ENCODE data around the gene MAVS. TPM values are rescaled to one million over a fixed set of nuclear protein-coding genes. Genes with fewer than 3 reads are reported as not detected.

The MAVS gene
- total and polyA plus RNA-seq, 4 experiments from 2014 or later, result 1.2 to 49.3 (median 26.8) TPM

DNA sequence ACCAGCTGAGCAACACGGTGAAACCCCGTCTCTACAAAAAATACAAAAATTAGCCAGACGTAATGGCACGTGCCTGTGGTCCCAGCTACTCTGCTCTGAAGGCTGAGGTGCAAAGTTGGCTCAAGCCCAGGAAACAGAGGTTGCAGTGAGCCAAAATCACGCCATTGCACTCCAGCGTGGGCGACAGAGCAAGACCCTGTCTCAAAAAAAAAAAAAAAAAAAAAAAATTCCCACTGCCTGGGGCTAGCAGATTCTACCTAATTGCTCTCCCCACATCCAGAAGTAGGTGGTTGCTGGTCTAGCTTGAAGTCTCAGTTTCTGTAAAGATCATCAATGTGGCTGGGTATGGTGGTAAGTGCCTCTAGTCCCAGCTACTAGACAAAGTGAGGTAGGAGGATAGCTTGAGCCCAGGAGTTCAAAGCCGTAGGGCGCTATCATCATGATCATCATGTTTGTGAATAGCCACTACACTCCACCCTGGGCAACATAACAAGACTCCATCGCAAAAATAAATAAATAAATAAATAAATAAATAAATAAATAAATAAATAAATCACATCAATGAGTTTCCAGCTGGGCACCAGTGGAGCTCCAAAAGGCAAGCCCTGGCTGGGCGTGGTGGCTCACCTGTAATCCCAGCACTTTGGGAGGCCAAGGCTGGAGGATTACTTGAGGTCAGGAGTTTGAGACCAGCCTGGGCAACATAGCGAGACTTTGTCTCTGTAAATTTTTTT, 32.6 kb upstream of the MAVS start:
- Histone ChIP-seq H3K4me3 (ENCODE audit: low read length in 2 of 2) (no peak overlapping the region), H3K27ac (ENCODE audit: low read depth, low read length) (peak overlapping the region; percentile 89), H3K9me3 (ENCODE audit: control insufficient read depth in 1 of 2, low read length in 2 of 2) (no peaks in the 10 kb centered on the region), H3K27me3 (ENCODE audit: insufficient read depth, low read length) (no peaks in the 10 kb centered on the region), H3K4me1 (ENCODE audit: insufficient read depth, low read length) (peaks cover 85% of the 10 kb centered on the region), H3K36me3 (ENCODE audit: insufficient read depth, low read length) (no peaks in the 10 kb centered on the region)
- H3K36me3 Mint-ChIP-seq, result no peaks in the 10 kb centered on the region
- peak in 4 of 5 donors; percentile 38 to 68 (median 48) for DNase-seq
- H3K27ac Mint-ChIP-seq, result peak overlapping the region; percentile 94 to 100 (median 98)
- intact Hi-C loops (cut with micrococcal nuclease), result loop anchor here (5.0 kb wide), 1 partner anchor 767 kb away; the partner anchor contains the start of gene MRPS26
- no peaks in the 10 kb centered on the region for H3K27me3 Mint-ChIP-seq
- ChIA-PET CTCF (ENCODE audit: partially characterized antibody) (interaction anchor here (1.2 to 5.3 kb wide), 3 partner anchors 14 to 45 kb away, joined by 4 to 36 read pairs (median 4); partner anchors contain the start of gene CDC25B), POLR2A (ENCODE audit: partially characterized antibody) (interaction anchor here (0.9 to 7.0 kb wide), 6 partner anchors 9 to 177 kb away, joined by 3 to 97 read pairs (median 6); partner anchors contain the start of genes ADISSP and CENPB)
- peak overlapping the region in 7 of 8 donors; percentile 47 to 94 (median 70) for H3K4me3 Mint-ChIP-seq
- H3K4me1 Mint-ChIP-seq, result peaks cover 53 to 86% (median 70%) of the 10 kb centered on the region in 4 donors
- H3K9me3 Mint-ChIP-seq, result no peaks in the 10 kb centered on the region

DNA sequence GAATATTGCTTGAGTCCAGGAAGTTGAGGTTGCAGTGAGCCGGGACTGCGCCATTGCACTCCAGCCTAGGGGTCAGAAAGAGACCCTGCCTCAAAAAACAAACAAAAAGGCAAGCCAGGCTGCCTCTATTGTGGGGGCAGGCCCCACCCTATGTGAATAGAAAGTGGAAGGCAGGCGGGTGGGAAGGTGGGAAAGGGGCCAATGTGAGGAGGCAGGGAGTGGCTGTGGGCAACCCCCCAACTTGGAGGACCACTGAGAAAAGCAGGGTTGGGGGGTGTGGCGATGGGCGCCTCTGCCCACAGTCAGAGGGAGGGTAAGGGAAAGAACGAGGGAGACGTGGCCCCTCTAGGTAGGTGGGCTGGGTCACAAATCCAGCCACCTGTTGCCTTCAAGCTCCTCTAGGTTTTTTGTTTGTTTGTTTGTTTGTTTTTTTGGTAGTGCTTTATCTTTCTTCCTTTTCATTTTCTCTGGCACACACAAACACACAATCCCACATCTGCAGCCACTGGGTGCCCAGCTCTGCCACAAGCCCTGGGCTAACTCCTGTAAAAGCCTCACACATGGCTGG, 31.6 kb upstream of the MAVS start:
- Mint-ChIP-seq H3K27me3 (no peaks in the 10 kb centered on the region), H3K9me3 (no peaks in the 10 kb centered on the region), H3K4me1 (peaks cover 55 to 94% (median 77%) of the 10 kb centered on the region in 4 donors), H3K27ac (peak overlapping the region in 6 of 7 donors; percentile 88 to 97 (median 97)), H3K36me3 (no peaks in the 10 kb centered on the region), H3K4me3 (peak overlapping the region in 5 of 8 donors; percentile 22 to 88 (median 81))
- H3K27ac ChIP-seq (ENCODE audit: low read depth, low read length), result peak overlapping the region; percentile 23
- no peak overlapping the region for H3K4me3 ChIP-seq (ENCODE audit: low read length in 2 of 2)
- H3K9me3 ChIP-seq (ENCODE audit: control insufficient read depth in 1 of 2, low read length in 2 of 2), result no peaks in the 10 kb centered on the region
- intact Hi-C loops (cut with micrococcal nuclease), result loop anchor here (5.0 kb wide), 1 partner anchor 768 kb away; the partner anchor contains the start of gene MRPS26
- peaks cover 89% of the 10 kb centered on the region for H3K4me1 ChIP-seq (ENCODE audit: insufficient read depth, low read length)
- H3K27me3 ChIP-seq (ENCODE audit: insufficient read depth, low read length), result no peaks in the 10 kb centered on the region
- peak in 1 of 5 donors; percentile 47 for DNase-seq
- no peaks in the 10 kb centered on the region for H3K36me3 ChIP-seq (ENCODE audit: insufficient read depth, low read length)
- ChIA-PET POLR2A (ENCODE audit: partially characterized antibody) (interaction anchor here (0.6 to 7.0 kb wide), 3 partner anchors 10 to 47 kb away, joined by 3 to 97 read pairs (median 10); partner anchors contain the start of genes ADISSP and CENPB), CTCF (ENCODE audit: partially characterized antibody) (interaction anchor here (1.0 to 1.3 kb wide), 3 partner anchors 15 to 47 kb away, joined by 3 to 6 read pairs (median 5); partner anchors contain the start of genes ADISSP and CDC25B)

- CTCF ChIA-PET (ENCODE audit: partially characterized antibody), result interaction anchor here (0.7 to 1.3 kb wide), 7 partner anchors 16 to 65 kb away, joined by 3 to 6 read pairs (median 4); partner anchors contain the start of genes ADISSP and CDC25B
Observed at GRCh38 chr20:3815703-3816315, 30.8 kb upstream of the MAVS start.

DNA sequence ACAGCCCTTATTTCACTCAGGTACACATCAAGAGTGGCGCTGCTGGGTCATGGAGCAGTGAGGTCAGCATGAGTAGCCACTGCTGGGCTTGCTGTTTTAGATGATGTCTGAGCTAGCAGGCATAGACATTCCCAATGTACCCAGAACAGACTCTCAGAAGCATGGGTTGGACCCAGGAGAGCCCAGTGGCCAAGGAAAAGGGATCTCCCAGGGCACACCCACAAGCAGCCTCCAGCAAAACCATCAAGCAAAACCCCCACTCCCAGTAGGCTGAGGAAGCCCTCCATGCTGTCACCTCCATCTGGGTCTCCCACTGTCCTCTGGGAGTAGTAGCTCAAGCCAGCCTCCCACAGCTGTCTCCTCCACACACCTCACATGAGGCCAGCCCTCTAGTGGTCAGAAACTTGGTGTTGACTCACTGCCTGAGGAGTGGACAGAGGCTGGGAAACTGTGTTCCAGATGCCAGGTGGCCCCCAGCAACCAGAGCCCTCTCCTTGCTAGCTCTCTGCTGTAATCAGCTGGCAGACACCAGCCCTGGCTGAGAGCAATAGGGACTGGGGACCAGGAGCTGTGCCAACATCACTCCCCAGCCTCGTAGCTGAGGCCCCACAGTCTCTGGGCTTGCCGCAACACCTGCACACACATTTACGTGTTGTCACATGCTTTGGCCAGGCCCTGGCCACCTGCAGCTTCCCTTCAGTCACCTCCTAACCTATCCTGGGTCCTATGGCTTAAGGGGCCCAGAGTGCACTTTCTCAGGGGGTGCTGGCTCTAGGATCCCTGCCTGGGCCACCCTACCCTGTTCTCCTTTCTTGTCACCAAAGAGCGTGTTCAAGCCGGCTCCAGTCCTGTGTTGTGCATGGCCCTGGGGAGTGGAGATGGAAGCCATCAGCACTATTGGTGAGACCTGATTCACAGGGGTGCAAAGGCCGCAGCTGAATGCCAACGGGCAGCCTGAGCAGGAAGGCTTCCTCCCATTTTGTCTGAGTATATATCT, 28.2 kb upstream of the MAVS start:
- Mint-ChIP-seq H3K9me3 (no peaks in the 10 kb centered on the region), H3K4me3 (peak overlapping the region in 4 of 8 donors; percentile 38 to 78 (median 55)), H3K27me3 (no peaks in the 10 kb centered on the region), H3K36me3 (peaks cover 4 to 16% of the 10 kb centered on the region in 2 donors), H3K27ac (peak overlapping the region; percentile 52 to 99 (median 62)), H3K4me1 (peaks cover 35 to 80% (median 59%) of the 10 kb centered on the region in 4 donors)
- peaks cover 8% of the 10 kb centered on the region for H3K36me3 ChIP-seq (ENCODE audit: insufficient read depth, low read length)
- no peak for DNase-seq
- H3K4me3 ChIP-seq (ENCODE audit: low read length in 2 of 2), result no peak overlapping the region
- H3K27me3 ChIP-seq (ENCODE audit: insufficient read depth, low read length), result no peaks in the 10 kb centered on the region
- peaks cover 66% of the 10 kb centered on the region for H3K4me1 ChIP-seq (ENCODE audit: insufficient read depth, low read length)
- ChIA-PET CTCF (ENCODE audit: partially characterized antibody) (interaction anchor here (1.3 to 3.4 kb wide), 5 partner anchors 18 to 50 kb away, joined by 3 to 25 read pairs (median 5); partner anchors contain the start of genes ADISSP and CDC25B), POLR2A (ENCODE audit: partially characterized antibody) (interaction anchor here (0.6 to 6.1 kb wide), 7 partner anchors 14 to 267 kb away, joined by 3 to 180 read pairs (median 4); partner anchors contain the start of genes ADISSP, CENPB and SPEF1)
- no peaks in the 10 kb centered on the region for H3K9me3 ChIP-seq (ENCODE audit: control insufficient read depth in 1 of 2, low read length in 2 of 2)
- intact Hi-C loops (cut with micrococcal nuclease), result no loop called here
- H3K27ac ChIP-seq (ENCODE audit: low read depth, low read length), result no peak overlapping the region

More at GRCh38 chr20:3815703-3816315, 30.8 kb upstream of the MAVS start:
- Mint-ChIP-seq H3K27ac (peak overlapping the region; percentile 90 to 97 (median 97)), H3K4me1 (peaks cover 51 to 93% (median 72%) of the 10 kb centered on the region in 4 donors), H3K9me3 (no peaks in the 10 kb centered on the region), H3K36me3 (peaks cover 0 to 4% of the 10 kb centered on the region in 2 donors), H3K4me3 (peak overlapping the region in 7 of 8 donors; percentile 72 to 93 (median 83)), H3K27me3 (no peaks in the 10 kb centered on the region)
- POLR2A ChIA-PET (ENCODE audit: partially characterized antibody), result interaction anchor here (0.6 to 7.0 kb wide), 3 partner anchors 28 to 48 kb away, joined by 3 to 97 read pairs (median 3); partner anchors contain the start of genes ADISSP and CENPB
- peak in 4 of 5 donors; percentile 42 to 57 (median 48) for DNase-seq
- peak overlapping the region; percentile 23 for H3K27ac ChIP-seq (ENCODE audit: low read depth, low read length)
- H3K4me1 ChIP-seq (ENCODE audit: insufficient read depth, low read length), result peaks cover 82% of the 10 kb centered on the region
- H3K27me3 ChIP-seq (ENCODE audit: insufficient read depth, low read length), result no peaks in the 10 kb centered on the region
- H3K9me3 ChIP-seq (ENCODE audit: control insufficient read depth in 1 of 2, low read length in 2 of 2), result no peaks in the 10 kb centered on the region
- intact Hi-C loops (cut with micrococcal nuclease), result no loop called here
- H3K4me3 ChIP-seq (ENCODE audit: low read length in 2 of 2), result no peak overlapping the region
- no peaks in the 10 kb centered on the region for H3K36me3 ChIP-seq (ENCODE audit: insufficient read depth, low read length)

- intact Hi-C loops (cut with micrococcal nuclease), result loop anchor here (1.0 to 10.0 kb wide), 8 partner anchors 8 to 265 kb away; partner anchors contain the start of genes CDC25B, CENPB and MAVS
- peaks cover 15% of the 10 kb centered on the region for H3K36me3 ChIP-seq (ENCODE audit: insufficient read depth, low read length)
- Mint-ChIP-seq H3K9me3 (no peaks in the 10 kb centered on the region), H3K27me3 (no peaks in the 10 kb centered on the region), H3K27ac (peak overlapping the region; percentile 85 to 99 (median 89)), H3K4me3 (peak overlapping the region; percentile 70 to 93 (median 78)), H3K4me1 (peaks cover 31 to 73% (median 54%) of the 10 kb centered on the region in 4 donors), H3K36me3 (peaks cover 6 to 20% of the 10 kb centered on the region in 2 donors)
- no peaks in the 10 kb centered on the region for H3K27me3 ChIP-seq (ENCODE audit: insufficient read depth, low read length)
- ChIA-PET POLR2A (ENCODE audit: partially characterized antibody) (interaction anchor here (1.1 to 6.1 kb wide), 12 partner anchors 26 to 266 kb away, joined by 4 to 180 read pairs (median 8); partner anchors contain the start of genes ADISSP, CENPB, MAVS and SPEF1), CTCF (ENCODE audit: partially characterized antibody) (interaction anchor here (1.0 to 3.4 kb wide), 10 partner anchors 10 to 264 kb away, joined by 3 to 33 read pairs (median 6); partner anchors contain the start of genes ADISSP and CDC25B)
- DNase-seq, result no peak
- peaks cover 59% of the 10 kb centered on the region for H3K4me1 ChIP-seq (ENCODE audit: insufficient read depth, low read length)
- no peaks in the 10 kb centered on the region for H3K9me3 ChIP-seq (ENCODE audit: control insufficient read depth in 1 of 2, low read length in 2 of 2)
- H3K27ac ChIP-seq (ENCODE audit: low read depth, low read length), result peak overlapping the region; percentile 99
- H3K4me3 ChIP-seq (ENCODE audit: low read length in 2 of 2), result peak overlapping the region in 1 of 2 donors; percentile 78
Observed at GRCh38 chr20:3819411-3820047, 27.1 kb upstream of the MAVS start.

Measured in CD4-positive, alpha-beta memory T cell (primary cell).